DLD1 (cell line): ENCODE measurements around the gene FKBP15.
"Not testable (repeated sequence)": the region's sequence is repeated elsewhere in the genome, so short reads cannot be mapped to it uniquely, and the experiment has no call there.

Source experiments
- in situ Hi-C: cut with HindIII; loops from 2 replicates; pipeline ENCODE4 v1.10.0; 2017; ENCODE audit warnings: low sequenced_read_pairs

Gene FKBP15

GRCh38 chr9:113151696-113152630 lies 69.1 kb downstream of the FKBP15 start:
- in situ Hi-C loops: no loop called here

- in situ Hi-C loops: no loop called here
These were observed 70.1 kb downstream of the FKBP15 start, which contains the start of gene SLC31A2 for GRCh38 chr9:113150670-113151611. Gene SLC31A2 (plus strand): TSS chr9:113151007. CDS start chr9:113151075, 68 bp downstream.

GRCh38 chr9:113149561-113149960 lies 71.5 kb downstream of the FKBP15 start:
- in situ Hi-C loops: not testable (repeated sequence)

- in situ Hi-C loops: no loop called here
These were observed 72.1 kb downstream of the FKBP15 start for GRCh38 chr9:113148781-113149510.

- in situ Hi-C loops: no loop called here
These were observed 72.7 kb downstream of the FKBP15 start for GRCh38 chr9:113148372-113148705.

GRCh38 chr9:113143432-113144227 lies 77.4 kb downstream of the FKBP15 start:
- in situ Hi-C loops: no loop called here

- in situ Hi-C loops: not testable (repeated sequence)
These were observed 80.2 kb downstream of the FKBP15 start for GRCh38 chr9:113140896-113141295.

- in situ Hi-C loops: no loop called here
These were observed 81.1 kb downstream of the FKBP15 start for GRCh38 chr9:113139953-113140352.

GRCh38 chr9:113139225-113139829 lies 81.8 kb downstream of the FKBP15 start:
- in situ Hi-C loops: no loop called here

GRCh38 chr9:113138760-113139159 lies 82.3 kb downstream of the FKBP15 start:
- in situ Hi-C loops: no loop called here

- in situ Hi-C loops: no loop called here
These were observed 83.6 kb downstream of the FKBP15 start for GRCh38 chr9:113137196-113138168.

- in situ Hi-C loops: no loop called here
These were observed 89.4 kb downstream of the FKBP15 start for GRCh38 chr9:113131689-113132151.

GRCh38 chr9:113129884-113130283 lies 91.2 kb downstream of the FKBP15 start:
- in situ Hi-C loops: no loop called here

- in situ Hi-C loops: no loop called here
These were observed 91.6 kb downstream of the FKBP15 start for GRCh38 chr9:113129466-113129865.

- in situ Hi-C loops: no loop called here
These were observed 95.6 kb downstream of the FKBP15 start for GRCh38 chr9:113125386-113126035.

- in situ Hi-C loops: not testable (repeated sequence)
These were observed 102.2 kb downstream of the FKBP15 start for GRCh38 chr9:113118829-113119228.
